GM18951 (cell line): ENCODE data around the gene SPDYE6.
"Not testable (repeated sequence)": the region's sequence is repeated elsewhere in the genome, so short reads cannot be mapped to it uniquely, and the experiment has no call there.

Experiments used
- POLR2A ChIP-seq: IDR thresholded peaks from 4 replicates; pipeline ENCODE4 v1.6.1; 2011; ENCODE audit warnings: mild to moderate bottlenecking; ENCODE audit not compliant: insufficient read length, insufficient read depth; ENCODE audit errors: extremely low read depth
- in situ Hi-C: fragments of 300-500 bp; cut with MboI; formaldehyde crosslinking; loops from one replicate; pipeline ENCODE4 v1.12.0; 2022; ENCODE audit warnings: low sequenced_read_pairs, mixed read lengths, inconsistent platforms; ENCODE audit not compliant: unreplicated experiment

Gene SPDYE6

GRCh38 chr7:102310414-102310815, 45.8 kb downstream of the SPDYE6 start:
- in situ Hi-C loops, result no loop called here
- TF ChIP-seq POLR2A, result no peak

- peak; percentile 57 for TF ChIP-seq POLR2A
- in situ Hi-C loops, result no loop called here
These were observed 49.1 kb downstream of the SPDYE6 start for GRCh38 chr7:102306916-102307677.

GRCh38 chr7:102305414-102306268, 50.6 kb downstream of the SPDYE6 start:
- in situ Hi-C loops, result no loop called here
- no peak for TF ChIP-seq POLR2A

- TF ChIP-seq POLR2A, result no peak
- in situ Hi-C loops, result no loop called here
These were observed 51.6 kb downstream of the SPDYE6 start for GRCh38 chr7:102304668-102305067.

GRCh38 chr7:102303669-102304422, 52.4 kb downstream of the SPDYE6 start:
- no peak for TF ChIP-seq POLR2A
- in situ Hi-C loops, result no loop called here

GRCh38 chr7:102302025-102302424, 54.2 kb downstream of the SPDYE6 start:
- in situ Hi-C loops, result no loop called here

GRCh38 chr7:102301367-102301766, 54.9 kb downstream of the SPDYE6 start:
- in situ Hi-C loops, result not testable (repeated sequence)

More at GRCh38 chr7:102302025-102302424, 54.2 kb downstream of the SPDYE6 start:
- no peak for TF ChIP-seq POLR2A

GRCh38 chr7:102300643-102301221, 55.5 kb downstream of the SPDYE6 start:
- in situ Hi-C loops, result no loop called here
- no peak for TF ChIP-seq POLR2A

GRCh38 chr7:102297487-102298218, 58.6 kb downstream of the SPDYE6 start:
- in situ Hi-C loops, result no loop called here
- no peak for TF ChIP-seq POLR2A

- in situ Hi-C loops, result no loop called here
- TF ChIP-seq POLR2A, result no peak
These were observed 59.7 kb downstream of the SPDYE6 start for GRCh38 chr7:102296514-102296913.

GRCh38 chr7:102296179-102296438, 60.1 kb downstream of the SPDYE6 start:
- TF ChIP-seq POLR2A, result no peak
- in situ Hi-C loops, result no loop called here
